ENCODE results near the gene SPR. TPM values are rescaled to one million over a fixed set of nuclear protein-coding genes. Genes with fewer than 3 reads are reported as not detected.
A peak's percentile ranks its signal among the peaks of the same experiment; 100 is the strongest.

Gene SPR
- total RNA-seq, 4 donors from 2014 or later: 8.0 to 20.3 (median 15.0) TPM

DNA sequence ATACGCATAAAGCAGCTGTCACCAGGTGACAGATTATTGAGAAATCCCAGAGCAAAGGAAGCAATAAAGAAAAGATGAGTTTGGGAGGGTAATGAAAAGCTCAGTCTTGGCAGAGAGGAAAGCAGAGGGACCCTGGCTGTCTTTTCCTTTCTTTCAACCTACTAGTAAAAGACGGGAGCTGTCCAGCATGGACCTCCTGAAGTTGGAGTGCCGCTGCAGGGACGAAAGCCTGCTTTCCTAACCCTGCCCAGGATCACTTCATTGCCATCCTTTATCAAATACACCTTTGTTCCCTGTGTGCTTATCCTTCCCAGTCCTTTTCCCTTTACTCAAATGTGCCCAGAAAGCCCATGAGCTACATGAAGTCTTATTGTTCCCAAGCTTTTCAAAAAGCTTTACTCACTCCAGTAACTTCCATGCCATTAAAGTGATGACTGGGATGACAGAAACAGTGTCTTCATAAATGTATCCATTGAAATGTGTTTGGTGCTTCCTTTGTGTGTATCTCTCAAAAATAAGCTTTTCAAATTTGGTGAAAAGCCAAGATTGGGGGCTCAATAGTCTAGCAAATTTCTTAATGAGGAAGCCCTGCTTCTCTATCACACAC lies 3.7 kb upstream of the SPR start:
- intact Hi-C loops (cut with DNase I; ENCODE audit: low total_unique reads): no loop called here
- WGBS, 2 donors: 10 to 11% methylated on average over 4 of the region's 4 CpGs
- no peak overlapping the region for H3K4me3 ChIP-seq (ENCODE audit: low read depth, poor library complexity, severe bottlenecking)
- TF ChIP-seq CTCF (IDR thresholded peaks at IDR 0.05): no peak
- TF ChIP-seq POLR2A (IDR thresholded peaks at IDR 0.05): no peak
- DNase-seq (ENCODE audit: low spot score in 2 of 2): peak in 1 of 2 donors; percentile 75

- TF ChIP-seq CTCF (IDR thresholded peaks at IDR 0.05) (no peak), POLR2A (IDR thresholded peaks at IDR 0.05) (no peak)
- DNase-seq (ENCODE audit: low spot score in 2 of 2): no peak
- intact Hi-C loops (cut with DNase I; ENCODE audit: low total_unique reads): no loop called here
- WGBS, 2 donors: 31% methylated on average over 7 of the region's 7 CpGs
- peak overlapping the region; percentile 59 for H3K4me3 ChIP-seq (ENCODE audit: low read depth, poor library complexity, severe bottlenecking)
Measured at GRCh38 chr2:72886505-72887031, 640 bp upstream of the SPR start.

DNA sequence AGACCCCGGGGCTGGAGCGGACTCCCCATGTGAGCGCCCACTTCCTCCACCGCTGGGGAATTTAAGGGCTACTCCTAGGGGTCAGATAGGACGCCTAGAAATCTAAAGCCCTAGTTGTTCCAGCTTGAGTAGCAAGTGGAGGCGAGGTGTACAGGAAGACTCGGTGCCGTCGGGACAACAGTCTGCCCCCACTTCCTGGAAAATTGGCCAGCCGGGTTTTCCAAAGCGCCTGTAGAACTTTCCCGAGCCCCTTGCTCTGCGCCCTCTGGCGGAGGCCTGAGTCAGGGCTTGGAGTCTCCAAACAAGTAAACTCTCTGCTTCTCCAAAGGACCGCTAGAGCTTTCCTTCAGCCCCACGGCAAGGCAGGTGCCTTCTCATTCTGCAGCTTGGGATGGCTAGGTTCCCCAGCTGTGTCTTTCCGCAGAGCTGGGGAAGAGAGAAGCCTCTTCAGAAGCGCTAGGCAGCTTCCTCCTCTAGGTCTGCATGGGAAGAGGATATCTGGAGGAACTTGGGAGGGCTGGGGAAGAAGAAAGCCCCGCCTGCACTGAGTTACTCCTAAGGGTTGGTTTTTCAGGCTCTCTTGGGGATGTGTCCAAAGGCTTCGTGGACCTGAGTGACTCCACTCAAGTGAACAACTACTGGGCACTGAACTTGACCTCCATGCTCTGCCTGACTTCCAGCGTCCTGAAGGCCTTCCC lies 681 bp downstream of the SPR start:
- WGBS, 2 donors: 7 to 12% methylated on average over 12 to 21 of the region's 21 CpGs
- peak overlapping the region; percentile 59 for H3K4me3 ChIP-seq (ENCODE audit: low read depth, poor library complexity, severe bottlenecking)
- DNase-seq (ENCODE audit: low spot score in 2 of 2): peak; percentile 83 to 97
- intact Hi-C loops (cut with DNase I; ENCODE audit: low total_unique reads): no loop called here
- TF ChIP-seq POLR2A (IDR thresholded peaks at IDR 0.05) (no peak), CTCF (IDR thresholded peaks at IDR 0.05) (peak in 1 of 3 donors; percentile 15)

- 83 to 87% methylated on average over 11 of the region's 11 CpGs for whole genome bisulfite sequencing, 2 donors
- DNase-seq (ENCODE audit: low spot score in 2 of 2): peak in 1 of 2 donors; percentile 75
- intact Hi-C loops (cut with DNase I; ENCODE audit: low total_unique reads): no loop called here
- no peak overlapping the region for H3K4me3 ChIP-seq (ENCODE audit: low read depth, poor library complexity, severe bottlenecking)
- TF ChIP-seq POLR2A (IDR thresholded peaks at IDR 0.05): no peak
- no peak for TF ChIP-seq CTCF (IDR thresholded peaks at IDR 0.05)
Measured at GRCh38 chr2:72888438-72889202, 1.4 kb downstream of the SPR start.

- intact Hi-C loops (cut with DNase I; ENCODE audit: low total_unique reads): no loop called here
- DNase-seq (ENCODE audit: low spot score in 2 of 2): no peak
- WGBS, 2 donors: 95 to 99% methylated on average over 4 of the region's 4 CpGs
- no peak overlapping the region for H3K4me3 ChIP-seq (ENCODE audit: low read depth, poor library complexity, severe bottlenecking)
- TF ChIP-seq CTCF (IDR thresholded peaks at IDR 0.05): no peak
- no peak for TF ChIP-seq POLR2A (IDR thresholded peaks at IDR 0.05)
Measured at GRCh38 chr2:72889991-72890390, 2.8 kb downstream of the SPR start.
